Panc1 (cell line): Measurements from ENCODE around the gene ZFP36L2. TPM values are rescaled to one million over a fixed set of nuclear protein-coding genes. Genes with fewer than 3 reads are reported as not detected.

ENCODE experiments used
- ATAC-seq: fragments of 200-7000 bp; cut with Tn5 transposase; 2 replicates; pipeline ENCODE4 v1.9.1; 2020; ENCODE audit warnings: mild to moderate bottlenecking, moderate library complexity
- BruUV-seq: library from RNA; stranded (reverse); fragments of 400-500 nt; replicated peaks from 2 replicates; lab custom pipeline; 2021; lab: Mats Ljungman, UMichigan
- CTCF ChIA-PET: fragments of 300-600 bp; sonication (Branson Sonifier 250); formaldehyde crosslinking; loops from one replicate; lab custom pipeline; 2022; ENCODE audit warnings: antibody characterized with exemption; lab: Charles Lee
- POLR2A ChIA-PET: fragments of 300-600 bp; sonication (Branson Sonifier 250); formaldehyde crosslinking; loops from one replicate; lab custom pipeline; 2022; ENCODE audit warnings: antibody characterized with exemption; lab: Charles Lee
- DNase-seq: peaks from one replicate; pipeline ENCODE4 v3.0.0-alpha.2; 2010; ENCODE audit warnings: low read depth, low spot score
- H3K27ac ChIP-seq: 2 replicates; pipeline ENCODE4 v1.5.1; 2011; ENCODE audit warnings: mild to moderate bottlenecking, low read length, inconsistent platforms
- H3K27me3 ChIP-seq: fragments of 200-500 bp; sonication (Bioruptor generic); 2 replicates; pipeline ENCODE4 v1.6.0; 2014; ENCODE audit warnings: low read length, inconsistent platforms; ENCODE audit not compliant: control insufficient read depth, insufficient read depth
- H3K36me3 ChIP-seq: fragments of 200-500 bp; sonication (Bioruptor generic); 2 replicates; pipeline ENCODE4 v1.5.1; 2014; ENCODE audit warnings: inconsistent platforms, mild to moderate bottlenecking, low read length, moderate library complexity; ENCODE audit not compliant: control insufficient read depth, insufficient read depth
- H3K4me1 ChIP-seq: 2 replicates; pipeline ENCODE4 v1.5.1; 2011; ENCODE audit warnings: inconsistent platforms, mild to moderate bottlenecking, low read length, moderate library complexity; ENCODE audit not compliant: control insufficient read depth, insufficient read depth
- H3K4me3 ChIP-seq, 2 experiments: 2 replicates each; pipeline ENCODE4 v1.5.1; 2011 to 2012; ENCODE audit warnings: low read depth in 2 of 2, low read length in 2 of 2, mild to moderate bottlenecking in 2 of 2, inconsistent platforms in 1 of 2, moderate library complexity in 1 of 2
- H3K9me3 ChIP-seq: fragments of 200-500 bp; sonication (Bioruptor generic); 2 replicates; pipeline ENCODE4 v1.5.1; 2014; ENCODE audit warnings: low read depth, mild to moderate bottlenecking, inconsistent platforms, low read length, moderate library complexity; ENCODE audit not compliant: control insufficient read depth, insufficient read depth
- POLR2AphosphoS5 ChIP-seq: IDR thresholded peaks from 2 replicates; pipeline ENCODE4 v1.6.1; 2012; ENCODE audit warnings: mild to moderate bottlenecking, low read depth, low read length, moderate library complexity
- SIN3A ChIP-seq: IDR thresholded peaks from 2 replicates; pipeline ENCODE4 v1.6.1; 2012; ENCODE audit warnings: low read depth, mild to moderate bottlenecking, low read length, moderate library complexity, borderline replicate concordance; ENCODE audit not compliant: insufficient read depth
- TCF7L2 ChIP-seq: IDR thresholded peaks from 2 replicates; pipeline ENCODE4 v1.6.1; 2011; ENCODE audit warnings: mild to moderate bottlenecking, low read depth, low read length, inconsistent platforms
- in situ Hi-C: cut with HindIII; loops from 2 replicates; pipeline ENCODE4 v1.10.0; 2016; ENCODE audit warnings: low sequenced_read_pairs, low pct_unique_long_range_greater_than_20kb
- intact Hi-C: fragments of 100-400 bp; cut with micrococcal nuclease; formaldehyde crosslinking; loops from one replicate; pipeline ENCODE4 v1.10.0; 2022; ENCODE audit not compliant: unreplicated experiment
- total RNA-seq: library from RNA; stranded (reverse); gene quantifications from one replicate; pipeline ENCODE4 v1.2.1, GENCODE V29; 2021; ENCODE audit not compliant: unreplicated experiment
- TF ChIP-seq, protein P1 (sequence below), 2 experiments: IDR thresholded peaks; 2 replicates each; pipeline ENCODE4 v1.6.1; 2011 to 2012; ENCODE audit warnings: low read depth in 2 of 2, control low read depth in 1 of 2, low read length in 1 of 2, mild to moderate bottlenecking in 1 of 2, moderate library complexity in 1 of 2; ENCODE audit not compliant: insufficient read depth in 1 of 2
- TF ChIP-seq, protein P2 (sequence below): fragments of 450-650 bp; IDR thresholded peaks from 2 replicates; pipeline ENCODE4 v1.5.1; 2017; ENCODE audit warnings: mild to moderate bottlenecking

The ZFP36L2 gene
- total RNA-seq, 1 experiment from 2014 or later = 46.3 TPM

DNA sequence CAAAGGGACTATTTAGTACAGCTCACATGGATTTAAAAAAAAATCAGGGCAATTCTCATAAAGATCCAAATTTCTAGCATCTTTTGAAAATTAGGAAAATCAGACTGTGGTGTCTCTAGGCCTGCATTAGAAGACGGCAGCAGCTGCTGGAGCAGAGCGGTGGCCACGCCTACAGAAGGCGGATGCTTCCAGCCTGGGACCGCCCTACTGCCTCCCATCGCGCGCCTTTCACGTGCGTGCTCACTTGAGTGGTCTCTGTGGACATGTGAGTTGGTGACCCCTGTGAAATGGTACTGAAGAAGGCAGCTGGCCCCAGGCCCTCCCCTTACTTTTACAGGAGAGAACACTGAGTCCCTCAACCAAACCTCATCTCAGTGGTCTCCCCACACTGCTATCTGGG lies 15.2 kb upstream of the ZFP36L2 start:
- DNase-seq (no peak), ATAC-seq (no peak)
- Histone ChIP-seq H3K27me3 (no peaks in the 10 kb centered on the region), H3K4me3 (no peak overlapping the region), H3K4me1 (no peaks in the 10 kb centered on the region), H3K9me3 (no peaks in the 10 kb centered on the region), H3K36me3 (no peaks in the 10 kb centered on the region), H3K27ac (no peak overlapping the region)
- no TSS peak for BruUV-seq
- CTCF ChIA-PET = no interaction called here
- no peak for TF ChIP-seq TCF7L2
- TF ChIP-seq, protein P1, sequence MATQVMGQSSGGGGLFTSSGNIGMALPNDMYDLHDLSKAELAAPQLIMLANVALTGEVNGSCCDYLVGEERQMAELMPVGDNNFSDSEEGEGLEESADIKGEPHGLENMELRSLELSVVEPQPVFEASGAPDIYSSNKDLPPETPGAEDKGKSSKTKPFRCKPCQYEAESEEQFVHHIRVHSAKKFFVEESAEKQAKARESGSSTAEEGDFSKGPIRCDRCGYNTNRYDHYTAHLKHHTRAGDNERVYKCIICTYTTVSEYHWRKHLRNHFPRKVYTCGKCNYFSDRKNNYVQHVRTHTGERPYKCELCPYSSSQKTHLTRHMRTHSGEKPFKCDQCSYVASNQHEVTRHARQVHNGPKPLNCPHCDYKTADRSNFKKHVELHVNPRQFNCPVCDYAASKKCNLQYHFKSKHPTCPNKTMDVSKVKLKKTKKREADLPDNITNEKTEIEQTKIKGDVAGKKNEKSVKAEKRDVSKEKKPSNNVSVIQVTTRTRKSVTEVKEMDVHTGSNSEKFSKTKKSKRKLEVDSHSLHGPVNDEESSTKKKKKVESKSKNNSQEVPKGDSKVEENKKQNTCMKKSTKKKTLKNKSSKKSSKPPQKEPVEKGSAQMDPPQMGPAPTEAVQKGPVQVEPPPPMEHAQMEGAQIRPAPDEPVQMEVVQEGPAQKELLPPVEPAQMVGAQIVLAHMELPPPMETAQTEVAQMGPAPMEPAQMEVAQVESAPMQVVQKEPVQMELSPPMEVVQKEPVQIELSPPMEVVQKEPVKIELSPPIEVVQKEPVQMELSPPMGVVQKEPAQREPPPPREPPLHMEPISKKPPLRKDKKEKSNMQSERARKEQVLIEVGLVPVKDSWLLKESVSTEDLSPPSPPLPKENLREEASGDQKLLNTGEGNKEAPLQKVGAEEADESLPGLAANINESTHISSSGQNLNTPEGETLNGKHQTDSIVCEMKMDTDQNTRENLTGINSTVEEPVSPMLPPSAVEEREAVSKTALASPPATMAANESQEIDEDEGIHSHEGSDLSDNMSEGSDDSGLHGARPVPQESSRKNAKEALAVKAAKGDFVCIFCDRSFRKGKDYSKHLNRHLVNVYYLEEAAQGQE (IDR thresholded peaks at IDR 0.05; ENCODE audit: insufficient read depth in 1 of 2, low read depth in 2 of 2, low read length in 1 of 2) = no peak
- TF ChIP-seq, protein P2, sequence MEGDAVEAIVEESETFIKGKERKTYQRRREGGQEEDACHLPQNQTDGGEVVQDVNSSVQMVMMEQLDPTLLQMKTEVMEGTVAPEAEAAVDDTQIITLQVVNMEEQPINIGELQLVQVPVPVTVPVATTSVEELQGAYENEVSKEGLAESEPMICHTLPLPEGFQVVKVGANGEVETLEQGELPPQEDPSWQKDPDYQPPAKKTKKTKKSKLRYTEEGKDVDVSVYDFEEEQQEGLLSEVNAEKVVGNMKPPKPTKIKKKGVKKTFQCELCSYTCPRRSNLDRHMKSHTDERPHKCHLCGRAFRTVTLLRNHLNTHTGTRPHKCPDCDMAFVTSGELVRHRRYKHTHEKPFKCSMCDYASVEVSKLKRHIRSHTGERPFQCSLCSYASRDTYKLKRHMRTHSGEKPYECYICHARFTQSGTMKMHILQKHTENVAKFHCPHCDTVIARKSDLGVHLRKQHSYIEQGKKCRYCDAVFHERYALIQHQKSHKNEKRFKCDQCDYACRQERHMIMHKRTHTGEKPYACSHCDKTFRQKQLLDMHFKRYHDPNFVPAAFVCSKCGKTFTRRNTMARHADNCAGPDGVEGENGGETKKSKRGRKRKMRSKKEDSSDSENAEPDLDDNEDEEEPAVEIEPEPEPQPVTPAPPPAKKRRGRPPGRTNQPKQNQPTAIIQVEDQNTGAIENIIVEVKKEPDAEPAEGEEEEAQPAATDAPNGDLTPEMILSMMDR = no peak
- no peak for TF ChIP-seq POLR2AphosphoS5
- no peak for TF ChIP-seq SIN3A
- intact Hi-C loops (no loop called here), in situ Hi-C loops (no loop called here)
- POLR2A ChIA-PET = no interaction called here

DNA sequence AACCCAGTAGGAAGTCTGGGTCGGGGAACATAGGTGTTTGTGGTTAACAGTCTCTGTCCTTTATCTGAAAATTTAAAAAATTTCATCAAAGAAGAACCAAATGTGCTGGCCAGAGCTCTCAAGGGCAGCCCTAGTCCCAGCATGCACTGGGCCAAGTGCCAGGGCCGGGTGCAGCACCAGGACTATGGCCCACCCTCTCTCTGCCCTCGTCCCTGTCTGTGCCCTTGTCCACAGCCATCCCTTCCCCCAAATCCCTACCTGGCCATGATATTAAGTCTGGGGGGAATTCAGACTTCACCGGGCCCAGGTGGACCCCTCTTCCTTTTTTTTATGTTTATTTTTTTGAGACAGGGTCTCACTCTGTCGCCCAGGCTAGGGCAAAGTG lies 14.4 kb upstream of the ZFP36L2 start:
- CTCF ChIA-PET = no interaction called here
- BruUV-seq = no TSS peak
- Histone ChIP-seq H3K4me1 (no peaks in the 10 kb centered on the region), H3K9me3 (no peaks in the 10 kb centered on the region), H3K4me3 (no peak overlapping the region), H3K36me3 (no peaks in the 10 kb centered on the region), H3K27me3 (no peaks in the 10 kb centered on the region), H3K27ac (no peak overlapping the region)
- in situ Hi-C loops (no loop called here), intact Hi-C loops (no loop called here)
- TF ChIP-seq TCF7L2 (no peak), SIN3A (no peak), POLR2AphosphoS5 (no peak)
- TF ChIP-seq, protein P2 = no peak
- TF ChIP-seq, protein P1 (IDR thresholded peaks at IDR 0.05; ENCODE audit: insufficient read depth in 1 of 2, low read depth in 2 of 2, low read length in 1 of 2) = no peak
- no peak for ATAC-seq
- no peak for DNase-seq
- POLR2A ChIA-PET = no interaction called here
